Tibial artery (tissue), 4 donors: ENCODE measurements around the gene GAK.

ENCODE experiments used
- DNase-seq, 2 donors: peaks; one replicate each; pipeline ENCODE4 v3.0.0-alpha.2; 2019
- H3K27ac ChIP-seq, 2 donors: fragments of 200-600 bp; sonication (generic) in 1 of 2; 1 replicate in 1 of 2; 2 replicates in 1 of 2; pipeline ENCODE4 v1.5.1; 2018 to 2019; ENCODE audit warnings: mild to moderate bottlenecking in 1 of 2
- H3K27me3 ChIP-seq, 2 donors: fragments of 200-600 bp; sonication (generic) in 1 of 2; one replicate each; pipeline versions ENCODE4 v1.5.1 to v1.6.0; 2016 to 2019
- H3K36me3 ChIP-seq, 3 donors: fragments of 200-600 bp; sonication (generic) in 2 of 3; one replicate each; pipeline ENCODE4 v1.5.1; 2016 to 2019; ENCODE audit warnings: mild to moderate bottlenecking in 2 of 3
- H3K4me1 ChIP-seq, 4 donors: fragments of 200-600 bp; sonication (generic) in 2 of 4; 1 replicate in 3 of 4; 2 replicates in 1 of 4; pipeline ENCODE4 v1.5.1; 2016 to 2019
- H3K4me3 ChIP-seq, 2 donors: fragments of 200-600 bp; sonication (generic) in 1 of 2; 1 replicate in 1 of 2; 2 replicates in 1 of 2; pipeline ENCODE4 v1.5.1; 2018 to 2019; ENCODE audit warnings: mild to moderate bottlenecking in 2 of 2
- H3K9me3 ChIP-seq, 3 donors: fragments of 200-600 bp; sonication (generic) in 1 of 3; one replicate each; pipeline ENCODE4 v1.5.1; 2016 to 2019
- intact Hi-C: fragments of 100-400 bp; cut with DNase I; formaldehyde crosslinking; loops from one replicate; pipeline ENCODE4 v1.15.0; 2023; ENCODE audit warnings: low total_unique reads
- TF ChIP-seq, protein P1 (sequence below), 2 experiments: fragments of 200-600 bp in 1 of 2; fragments of 450-650 bp in 1 of 2; IDR thresholded peaks; one replicate each; pipeline ENCODE4 v1.5.1; 2017 to 2019; ENCODE audit warnings: antibody characterized with exemption in 2 of 2, mild to moderate bottlenecking in 1 of 2, moderate library complexity in 1 of 2

Gene GAK

DNA sequence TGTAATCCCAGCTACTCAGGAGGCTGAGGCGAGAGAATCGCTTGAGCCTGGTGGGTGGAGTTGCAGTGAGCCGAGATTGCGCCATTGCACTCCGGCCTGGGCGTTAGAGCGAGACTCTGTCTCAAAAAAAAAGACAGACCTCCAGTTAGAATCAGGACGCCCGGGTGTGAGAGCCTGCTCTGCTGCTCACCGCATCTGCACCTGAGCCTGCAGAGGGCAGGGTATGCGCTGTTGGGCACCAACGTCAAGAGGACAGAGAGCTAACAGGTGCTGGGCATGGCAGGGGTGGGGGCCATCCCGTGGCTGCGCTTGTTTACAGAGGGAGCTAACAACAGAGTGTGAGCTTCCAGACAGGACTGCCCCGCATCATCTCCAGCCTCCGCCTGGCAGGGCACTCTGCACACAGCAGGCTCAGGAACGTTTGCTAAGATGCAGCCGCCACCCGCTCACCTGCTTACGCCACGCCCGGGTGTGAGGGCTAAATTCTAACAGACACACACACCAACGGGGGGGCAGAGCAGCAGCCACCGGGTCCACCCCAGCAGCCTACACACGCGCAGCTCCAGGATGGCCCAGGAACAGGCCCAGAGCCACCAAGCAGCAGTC, 56.2 kb downstream of the GAK start:
- TF ChIP-seq, protein P1, sequence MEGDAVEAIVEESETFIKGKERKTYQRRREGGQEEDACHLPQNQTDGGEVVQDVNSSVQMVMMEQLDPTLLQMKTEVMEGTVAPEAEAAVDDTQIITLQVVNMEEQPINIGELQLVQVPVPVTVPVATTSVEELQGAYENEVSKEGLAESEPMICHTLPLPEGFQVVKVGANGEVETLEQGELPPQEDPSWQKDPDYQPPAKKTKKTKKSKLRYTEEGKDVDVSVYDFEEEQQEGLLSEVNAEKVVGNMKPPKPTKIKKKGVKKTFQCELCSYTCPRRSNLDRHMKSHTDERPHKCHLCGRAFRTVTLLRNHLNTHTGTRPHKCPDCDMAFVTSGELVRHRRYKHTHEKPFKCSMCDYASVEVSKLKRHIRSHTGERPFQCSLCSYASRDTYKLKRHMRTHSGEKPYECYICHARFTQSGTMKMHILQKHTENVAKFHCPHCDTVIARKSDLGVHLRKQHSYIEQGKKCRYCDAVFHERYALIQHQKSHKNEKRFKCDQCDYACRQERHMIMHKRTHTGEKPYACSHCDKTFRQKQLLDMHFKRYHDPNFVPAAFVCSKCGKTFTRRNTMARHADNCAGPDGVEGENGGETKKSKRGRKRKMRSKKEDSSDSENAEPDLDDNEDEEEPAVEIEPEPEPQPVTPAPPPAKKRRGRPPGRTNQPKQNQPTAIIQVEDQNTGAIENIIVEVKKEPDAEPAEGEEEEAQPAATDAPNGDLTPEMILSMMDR (IDR thresholded peaks at IDR 0.05), result no peak
- H3K27ac ChIP-seq, result no peak overlapping the region
- H3K9me3 ChIP-seq, result no peaks in the 10 kb centered on the region
- no peaks in the 10 kb centered on the region for H3K27me3 ChIP-seq
- peaks cover 40 to 100% (median 86%) of the 10 kb centered on the region in 3 donors for H3K36me3 ChIP-seq
- intact Hi-C loops, result no loop called here
- H3K4me3 ChIP-seq, result no peak overlapping the region
- DNase-seq, result no peak
- H3K4me1 ChIP-seq, result no peaks in the 10 kb centered on the region

DNA sequence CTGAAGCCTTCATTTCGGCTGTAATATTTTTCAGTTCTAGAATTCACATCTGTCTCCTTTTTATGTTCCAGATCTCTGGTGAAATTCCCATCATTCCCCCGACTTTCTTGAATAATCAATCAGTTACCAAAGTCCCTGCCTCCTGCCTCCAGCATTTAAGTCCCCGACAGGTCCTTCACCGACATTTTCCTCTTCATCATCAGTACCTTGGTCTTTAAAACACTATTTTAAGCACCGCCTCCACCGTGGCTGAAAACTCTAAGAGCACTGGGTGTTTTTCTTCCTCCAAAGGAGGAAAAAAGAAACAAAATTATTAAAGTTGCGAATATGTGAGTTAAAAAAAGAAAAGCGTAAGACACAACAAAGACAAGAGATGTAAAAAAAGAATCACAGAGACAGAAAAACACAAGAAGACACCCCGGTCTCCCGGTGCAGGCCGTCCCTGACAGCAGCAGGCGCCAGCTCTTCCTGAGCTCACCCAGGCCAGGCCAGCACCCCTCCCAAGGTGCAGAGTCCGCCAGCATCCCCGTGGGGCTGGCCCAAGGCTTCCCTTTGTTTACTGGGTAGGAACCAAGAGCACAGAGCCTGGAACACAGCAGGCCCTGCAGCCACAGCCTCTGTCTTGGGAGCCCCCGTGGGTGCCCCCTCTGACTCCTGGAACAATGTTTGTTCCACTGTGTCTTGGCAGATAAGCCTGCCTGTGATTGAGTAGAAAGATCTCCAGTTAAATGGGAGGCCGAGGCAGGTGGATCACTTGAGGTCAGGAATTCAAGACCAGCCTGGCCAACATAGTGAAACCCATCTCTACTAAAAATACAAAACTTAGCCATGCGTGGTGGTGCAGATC, 56.9 kb downstream of the GAK start:
- TF ChIP-seq, protein P1 (IDR thresholded peaks at IDR 0.05), result no peak
- no peak overlapping the region for H3K4me3 ChIP-seq
- no peaks in the 10 kb centered on the region for H3K27me3 ChIP-seq
- peaks cover 44 to 100% (median 86%) of the 10 kb centered on the region in 3 donors for H3K36me3 ChIP-seq
- no peak overlapping the region for H3K27ac ChIP-seq
- intact Hi-C loops, result no loop called here
- H3K9me3 ChIP-seq, result no peaks in the 10 kb centered on the region
- H3K4me1 ChIP-seq, result no peaks in the 10 kb centered on the region
- no peak for DNase-seq

DNA sequence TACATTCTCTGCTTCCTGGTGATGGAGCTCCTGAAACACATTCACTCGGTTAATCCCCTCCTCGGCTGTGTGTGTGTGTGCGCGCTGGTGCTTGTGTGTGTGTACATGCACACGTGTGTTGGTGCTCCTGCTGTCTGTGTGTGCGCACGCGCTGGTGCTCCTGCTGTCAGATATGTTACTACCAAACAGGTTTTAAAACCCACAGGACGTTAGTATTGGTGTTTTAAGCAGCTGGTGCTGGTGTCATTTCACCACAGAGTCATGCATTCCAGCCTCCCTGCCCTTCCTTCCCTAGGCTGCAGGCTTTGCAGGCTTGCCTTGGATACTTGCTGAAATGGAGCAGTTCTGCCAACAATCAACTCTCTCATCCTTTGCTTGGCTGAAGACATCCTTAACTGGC, 58.1 kb downstream of the GAK start:
- Histone ChIP-seq H3K9me3 (no peaks in the 10 kb centered on the region), H3K36me3 (peaks cover 38 to 100% (median 82%) of the 10 kb centered on the region in 3 donors), H3K4me3 (no peak overlapping the region), H3K27me3 (no peaks in the 10 kb centered on the region), H3K4me1 (no peaks in the 10 kb centered on the region), H3K27ac (no peak overlapping the region)
- TF ChIP-seq, protein P1 (IDR thresholded peaks at IDR 0.05), result no peak
- intact Hi-C loops, result no loop called here
- DNase-seq, result no peak

DNA sequence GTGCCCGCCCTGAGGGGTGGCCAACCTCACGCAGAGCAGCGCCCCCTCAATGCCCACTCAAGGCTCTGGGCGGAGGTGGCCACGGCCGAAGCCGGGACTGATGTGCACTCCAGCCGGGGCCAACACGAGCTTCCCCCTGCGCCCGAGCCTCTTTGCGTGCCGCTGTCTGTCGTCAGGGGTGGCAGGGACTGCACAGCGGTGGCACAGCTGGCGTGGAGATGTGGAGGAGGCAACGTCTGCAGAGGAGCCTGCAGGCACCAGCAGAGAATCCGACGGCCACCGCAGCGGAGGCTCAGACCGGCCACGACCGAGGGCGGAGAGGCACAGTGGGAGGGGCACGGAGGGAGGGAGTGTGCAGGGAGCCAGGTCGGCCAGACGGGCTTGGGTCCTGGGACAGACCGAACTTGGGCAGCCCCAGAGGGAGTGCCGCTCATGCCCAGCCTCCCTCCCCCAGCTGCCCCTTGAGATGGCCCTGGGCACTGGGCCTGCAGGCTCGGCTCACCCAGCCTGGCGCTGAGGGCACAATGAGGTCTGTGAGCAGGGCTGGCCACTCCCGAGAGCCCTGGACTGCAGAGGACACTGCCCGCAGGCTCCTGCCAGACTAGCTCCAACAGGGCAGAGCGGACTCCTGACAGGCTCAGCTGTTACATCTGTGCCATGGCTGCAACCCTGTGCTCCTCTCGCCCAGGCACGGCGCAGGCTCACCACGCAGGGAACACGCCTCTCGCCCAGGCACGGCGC, 59.7 kb downstream of the GAK start:
- no peaks in the 10 kb centered on the region for H3K9me3 ChIP-seq
- H3K36me3 ChIP-seq, result peaks cover 43 to 100% (median 82%) of the 10 kb centered on the region in 3 donors
- no peaks in the 10 kb centered on the region for H3K4me1 ChIP-seq
- no peak overlapping the region for H3K27ac ChIP-seq
- no peak for DNase-seq
- intact Hi-C loops, result no loop called here
- H3K4me3 ChIP-seq, result no peak overlapping the region
- TF ChIP-seq, protein P1 (IDR thresholded peaks at IDR 0.05), result no peak
- no peaks in the 10 kb centered on the region for H3K27me3 ChIP-seq

DNA sequence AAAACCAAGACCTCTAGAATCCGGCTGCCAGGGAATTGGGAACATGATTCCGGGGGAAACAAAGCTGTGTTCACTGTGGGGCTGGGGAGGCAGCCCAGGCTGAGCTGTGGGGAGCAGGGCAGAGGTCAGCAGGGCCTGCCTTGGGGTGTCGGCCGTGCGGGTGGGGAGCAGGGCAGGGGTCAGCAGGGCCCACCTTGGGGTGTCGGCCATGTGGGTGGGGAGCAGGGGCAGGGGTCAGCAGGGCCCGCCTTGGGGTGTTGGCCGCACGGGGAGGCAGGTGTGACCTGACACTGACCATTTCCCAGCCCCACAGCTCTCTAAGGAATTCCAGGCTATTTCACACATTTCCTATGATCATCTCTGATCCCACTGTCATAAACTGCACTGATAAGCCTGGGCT, 60.6 kb downstream of the GAK start:
- no peak for DNase-seq
- Histone ChIP-seq H3K36me3 (peaks cover 43 to 100% (median 82%) of the 10 kb centered on the region in 3 donors), H3K27ac (no peak overlapping the region), H3K27me3 (no peaks in the 10 kb centered on the region), H3K4me1 (no peaks in the 10 kb centered on the region), H3K4me3 (no peak overlapping the region), H3K9me3 (no peaks in the 10 kb centered on the region)
- intact Hi-C loops, result no loop called here
- TF ChIP-seq, protein P1 (IDR thresholded peaks at IDR 0.05), result no peak
